ENCODE measurements around the gene ING5.

DNA sequence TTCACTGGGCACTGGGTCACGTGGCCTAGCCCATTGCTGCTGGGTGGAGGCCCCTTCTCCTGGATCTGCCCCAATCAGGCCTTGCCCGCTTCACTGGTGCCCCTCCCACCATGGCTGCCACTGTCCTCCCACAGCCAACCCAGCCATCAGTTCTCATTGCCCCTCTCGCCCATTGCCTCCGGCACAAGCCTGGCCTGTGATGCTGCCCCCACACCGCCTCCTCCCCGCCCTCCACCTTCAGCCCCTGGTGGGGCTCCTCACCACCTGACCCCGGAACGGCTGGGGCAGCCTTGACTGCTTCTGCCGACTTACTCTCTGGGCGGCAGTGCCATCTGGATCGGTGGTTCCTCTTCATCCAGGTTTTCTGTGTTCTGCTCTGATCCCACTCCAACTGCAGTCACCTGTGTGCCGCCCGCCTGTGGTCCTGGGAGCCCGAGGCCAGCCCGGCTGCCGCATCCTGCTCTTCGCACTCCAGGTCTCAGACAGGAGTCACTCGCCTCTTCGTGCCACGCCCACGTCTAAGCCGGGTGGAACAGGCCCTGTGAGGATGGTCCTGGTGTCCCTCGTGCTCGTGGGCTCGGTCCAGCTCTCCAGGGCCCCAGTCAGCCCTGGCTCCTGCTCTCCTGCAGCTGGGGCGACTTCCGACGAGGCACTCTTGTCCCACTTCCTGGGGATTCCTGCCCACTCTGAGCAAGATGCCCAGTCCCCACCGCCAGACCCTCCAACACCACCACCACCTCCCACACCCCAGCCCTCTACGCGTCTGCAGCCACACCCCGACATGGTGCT is 46.8 kb downstream of the ING5 start:
- TF ChIP-seq, protein P1, sequence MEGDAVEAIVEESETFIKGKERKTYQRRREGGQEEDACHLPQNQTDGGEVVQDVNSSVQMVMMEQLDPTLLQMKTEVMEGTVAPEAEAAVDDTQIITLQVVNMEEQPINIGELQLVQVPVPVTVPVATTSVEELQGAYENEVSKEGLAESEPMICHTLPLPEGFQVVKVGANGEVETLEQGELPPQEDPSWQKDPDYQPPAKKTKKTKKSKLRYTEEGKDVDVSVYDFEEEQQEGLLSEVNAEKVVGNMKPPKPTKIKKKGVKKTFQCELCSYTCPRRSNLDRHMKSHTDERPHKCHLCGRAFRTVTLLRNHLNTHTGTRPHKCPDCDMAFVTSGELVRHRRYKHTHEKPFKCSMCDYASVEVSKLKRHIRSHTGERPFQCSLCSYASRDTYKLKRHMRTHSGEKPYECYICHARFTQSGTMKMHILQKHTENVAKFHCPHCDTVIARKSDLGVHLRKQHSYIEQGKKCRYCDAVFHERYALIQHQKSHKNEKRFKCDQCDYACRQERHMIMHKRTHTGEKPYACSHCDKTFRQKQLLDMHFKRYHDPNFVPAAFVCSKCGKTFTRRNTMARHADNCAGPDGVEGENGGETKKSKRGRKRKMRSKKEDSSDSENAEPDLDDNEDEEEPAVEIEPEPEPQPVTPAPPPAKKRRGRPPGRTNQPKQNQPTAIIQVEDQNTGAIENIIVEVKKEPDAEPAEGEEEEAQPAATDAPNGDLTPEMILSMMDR (conservative IDR thresholded peaks at IDR 0.05; ENCODE audit: low read length) = no peak
- no peak for TF ChIP-seq EZH2phosphoT487 (IDR thresholded peaks at IDR 0.05; ENCODE audit: borderline replicate concordance, low read depth, low read length)

All from OCI-LY7 (cell line).